ENCODE results near the gene GPATCH3.
A peak's percentile ranks its signal among the peaks of the same experiment; 100 is the strongest.

GPATCH3 gene

DNA sequence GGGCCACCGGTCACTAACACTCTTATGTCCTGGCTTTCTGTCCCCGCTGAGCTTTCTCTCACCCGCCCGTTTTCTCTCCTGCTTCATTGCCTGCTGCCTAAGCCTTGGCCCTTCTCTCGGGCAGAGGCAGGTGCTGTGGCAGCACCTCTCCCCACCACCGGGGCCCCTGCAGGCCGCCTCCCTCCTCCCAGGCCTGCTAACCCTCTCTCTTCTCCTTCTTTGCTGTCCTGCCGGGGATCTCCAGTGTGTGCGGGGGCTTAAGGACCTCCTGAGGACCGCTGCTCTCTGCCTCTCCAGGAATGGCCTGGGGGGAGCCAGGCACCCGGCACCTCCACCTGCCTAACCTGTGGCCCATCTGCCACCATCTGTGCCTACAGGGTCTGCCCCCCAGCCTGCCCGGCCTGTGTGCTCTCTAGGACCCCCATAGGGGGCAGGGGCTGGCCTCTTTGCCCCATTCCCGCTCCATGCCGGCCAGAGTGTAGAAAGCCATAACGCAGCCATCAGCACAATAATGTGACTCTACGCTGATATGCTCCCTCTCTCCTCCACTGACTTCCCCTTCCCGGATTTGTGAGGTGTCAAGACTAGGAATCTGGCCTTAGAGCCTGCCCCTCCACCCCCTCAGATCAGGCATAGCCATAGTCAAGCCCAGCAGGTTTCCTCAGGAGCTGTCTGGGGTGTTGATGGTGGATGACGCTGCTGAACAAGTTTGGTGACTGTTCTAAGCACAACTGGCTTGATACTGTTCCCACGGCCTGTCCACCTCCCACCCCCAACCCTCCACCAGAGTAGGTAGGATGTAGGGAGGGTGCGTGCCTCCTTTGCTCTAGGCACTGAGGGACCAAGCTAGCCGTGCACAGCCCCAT is 43.4 kb downstream of the GPATCH3 start:
- Histone ChIP-seq H3K4me3 (ENCODE audit: insufficient read depth, low read depth, low read length) (no peak overlapping the region), H3K27ac (ENCODE audit: insufficient read depth, low read depth, low read length, poor library complexity, severe bottlenecking) (no peak overlapping the region), H3K9me3 (ENCODE audit: control insufficient read depth, low read length) (no peaks in the 10 kb centered on the region), H3K27me3 (ENCODE audit: control insufficient read depth, insufficient read depth, low read length, poor library complexity, severe bottlenecking) (no peaks in the 10 kb centered on the region), H3K4me1 (ENCODE audit: control insufficient read depth, insufficient read depth, low read length) (no peaks in the 10 kb centered on the region), H3K36me3 (ENCODE audit: control insufficient read depth, insufficient read depth, low read length) (peaks cover 13% of the 10 kb centered on the region)
- 76 to 78% methylated on average over 19 to 21 of the region's 21 CpGs for WGBS, 2 experiments

DNA sequence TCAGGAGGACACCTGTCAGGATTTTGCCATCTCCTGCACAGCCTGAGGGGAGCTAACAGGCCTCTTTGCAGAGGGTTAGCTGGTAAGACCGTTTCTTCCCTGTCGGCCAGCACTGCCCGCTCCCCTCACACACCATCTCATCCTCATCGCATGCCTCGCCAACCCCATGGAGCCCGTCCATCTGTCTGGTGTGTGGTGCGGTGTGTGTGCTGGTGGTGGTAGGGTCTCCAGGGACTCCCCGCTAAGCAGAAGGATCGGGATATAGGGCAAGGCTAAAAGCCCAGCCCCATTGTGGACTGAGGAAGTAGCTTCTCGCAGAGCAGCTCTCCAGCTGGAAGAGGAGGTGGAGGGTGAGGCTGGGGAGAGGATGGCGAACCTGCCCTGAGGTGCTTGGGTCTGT is 44.1 kb downstream of the GPATCH3 start:
- Histone ChIP-seq H3K4me3 (ENCODE audit: insufficient read depth, low read depth, low read length) (no peak overlapping the region), H3K9me3 (ENCODE audit: control insufficient read depth, low read length) (no peaks in the 10 kb centered on the region), H3K27ac (ENCODE audit: insufficient read depth, low read depth, low read length, poor library complexity, severe bottlenecking) (peak overlapping the region; percentile 10), H3K4me1 (ENCODE audit: control insufficient read depth, insufficient read depth, low read length) (no peaks in the 10 kb centered on the region), H3K27me3 (ENCODE audit: control insufficient read depth, insufficient read depth, low read length, poor library complexity, severe bottlenecking) (no peaks in the 10 kb centered on the region), H3K36me3 (ENCODE audit: control insufficient read depth, insufficient read depth, low read length) (peaks cover 13% of the 10 kb centered on the region)
- WGBS, 2 experiments = 87 to 90% methylated on average over 11 of the region's 11 CpGs

DNA sequence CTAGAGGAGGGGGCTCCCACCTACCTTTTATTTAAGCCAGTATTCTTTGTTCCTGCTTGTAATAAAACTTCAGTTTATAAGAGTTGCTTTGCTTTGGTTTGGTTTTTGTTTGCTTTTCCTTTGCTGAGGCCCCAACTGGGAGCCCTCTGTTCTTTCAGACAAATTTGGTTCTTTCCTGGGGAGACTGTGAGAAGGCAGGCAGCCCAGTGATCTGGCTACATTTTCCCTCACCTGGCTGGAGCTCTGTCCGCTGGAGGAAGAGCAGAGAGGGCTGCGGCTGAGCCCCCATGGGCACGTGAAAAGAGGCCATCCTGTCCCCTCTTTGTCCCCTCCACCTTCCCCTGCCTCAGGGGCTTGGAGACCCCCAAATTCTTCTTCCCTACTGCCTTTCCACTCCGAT is 44.6 kb downstream of the GPATCH3 start:
- WGBS, 2 experiments = 92 to 94% methylated on average over 4 of the region's 4 CpGs
- no peaks in the 10 kb centered on the region for H3K27me3 ChIP-seq (ENCODE audit: control insufficient read depth, insufficient read depth, low read length, poor library complexity, severe bottlenecking)
- H3K36me3 ChIP-seq (ENCODE audit: control insufficient read depth, insufficient read depth, low read length) = peaks cover 15% of the 10 kb centered on the region
- H3K9me3 ChIP-seq (ENCODE audit: control insufficient read depth, low read length) = no peaks in the 10 kb centered on the region
- no peak overlapping the region for H3K27ac ChIP-seq (ENCODE audit: insufficient read depth, low read depth, low read length, poor library complexity, severe bottlenecking)
- H3K4me1 ChIP-seq (ENCODE audit: control insufficient read depth, insufficient read depth, low read length) = no peaks in the 10 kb centered on the region
- H3K4me3 ChIP-seq (ENCODE audit: insufficient read depth, low read depth, low read length) = no peak overlapping the region

DNA sequence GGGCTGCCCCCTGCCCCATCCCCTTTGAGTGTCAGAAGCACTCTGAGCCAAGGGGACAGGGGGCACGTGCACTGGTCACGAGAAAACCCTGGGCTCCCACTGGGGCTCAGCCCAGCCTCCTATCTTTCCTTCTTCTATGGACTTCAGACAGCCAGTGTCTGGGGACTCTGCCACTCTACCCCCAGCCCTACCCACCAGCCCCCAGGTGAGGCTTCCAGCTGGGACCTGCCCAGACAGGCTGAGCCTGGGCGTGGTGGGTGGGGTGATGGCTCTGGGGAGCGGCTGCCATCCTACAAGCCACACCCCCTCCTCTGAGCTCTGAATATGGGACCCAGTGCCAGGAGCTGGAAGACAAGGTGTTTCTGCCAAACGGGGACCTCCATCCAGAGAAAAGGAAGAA is 45.4 kb downstream of the GPATCH3 start:
- Histone ChIP-seq H3K4me3 (ENCODE audit: insufficient read depth, low read depth, low read length) (no peak overlapping the region), H3K27me3 (ENCODE audit: control insufficient read depth, insufficient read depth, low read length, poor library complexity, severe bottlenecking) (no peaks in the 10 kb centered on the region), H3K36me3 (ENCODE audit: control insufficient read depth, insufficient read depth, low read length) (peaks cover 19% of the 10 kb centered on the region), H3K4me1 (ENCODE audit: control insufficient read depth, insufficient read depth, low read length) (no peaks in the 10 kb centered on the region), H3K27ac (ENCODE audit: insufficient read depth, low read depth, low read length, poor library complexity, severe bottlenecking) (no peak overlapping the region), H3K9me3 (ENCODE audit: control insufficient read depth, low read length) (no peaks in the 10 kb centered on the region)
- 95 to 97% methylated on average over 5 of the region's 5 CpGs for WGBS, 2 experiments

DNA sequence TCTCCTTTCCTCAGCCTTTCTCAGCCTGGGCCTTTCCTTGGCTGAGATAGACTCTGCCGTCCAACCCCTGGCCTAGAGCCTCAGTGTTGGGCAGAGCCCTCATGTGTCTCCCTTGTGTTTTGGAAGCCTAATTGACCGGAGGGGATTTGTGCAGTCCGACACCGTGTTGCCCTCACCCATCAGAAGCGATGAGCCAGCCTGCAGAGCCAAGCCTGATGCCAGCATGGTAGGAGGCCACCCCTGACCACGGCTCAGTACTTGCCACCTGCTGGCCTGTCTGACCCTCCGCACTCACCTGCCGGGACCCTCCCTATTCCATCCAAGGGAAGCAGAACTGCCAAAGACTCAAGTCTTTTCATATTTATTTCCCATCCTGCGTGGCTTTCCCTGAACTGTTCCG is 46.7 kb downstream of the GPATCH3 start:
- no peak overlapping the region for H3K27ac ChIP-seq (ENCODE audit: insufficient read depth, low read depth, low read length, poor library complexity, severe bottlenecking)
- H3K27me3 ChIP-seq (ENCODE audit: control insufficient read depth, insufficient read depth, low read length, poor library complexity, severe bottlenecking) = no peaks in the 10 kb centered on the region
- 93 to 96% methylated on average over 10 of the region's 10 CpGs for WGBS, 2 experiments
- no peaks in the 10 kb centered on the region for H3K4me1 ChIP-seq (ENCODE audit: control insufficient read depth, insufficient read depth, low read length)
- no peak overlapping the region for H3K4me3 ChIP-seq (ENCODE audit: insufficient read depth, low read depth, low read length)
- H3K36me3 ChIP-seq (ENCODE audit: control insufficient read depth, insufficient read depth, low read length) = peaks cover 30% of the 10 kb centered on the region
- H3K9me3 ChIP-seq (ENCODE audit: control insufficient read depth, low read length) = no peaks in the 10 kb centered on the region

DNA sequence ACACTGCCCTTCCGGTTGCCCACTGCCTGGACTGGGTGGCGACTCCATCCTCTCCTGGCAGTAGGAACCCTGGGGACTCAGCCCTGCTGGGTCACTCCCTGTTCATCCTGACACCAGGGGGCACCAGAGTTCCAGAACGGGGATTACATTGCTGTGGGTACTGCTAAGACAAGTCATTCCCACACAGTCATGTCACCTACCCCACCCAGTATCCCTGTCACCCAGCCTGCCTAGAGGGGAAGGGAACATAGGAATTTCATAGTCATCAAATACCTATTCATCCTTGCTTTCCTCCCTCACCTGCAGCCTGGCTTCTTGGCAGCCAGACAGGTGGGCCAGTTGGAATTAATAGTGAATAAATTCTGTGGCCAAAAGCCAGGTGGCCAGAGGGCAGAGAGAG is 47.1 kb downstream of the GPATCH3 start:
- Histone ChIP-seq H3K27ac (ENCODE audit: insufficient read depth, low read depth, low read length, poor library complexity, severe bottlenecking) (no peak overlapping the region), H3K27me3 (ENCODE audit: control insufficient read depth, insufficient read depth, low read length, poor library complexity, severe bottlenecking) (no peaks in the 10 kb centered on the region), H3K4me3 (ENCODE audit: insufficient read depth, low read depth, low read length) (no peak overlapping the region), H3K36me3 (ENCODE audit: control insufficient read depth, insufficient read depth, low read length) (peaks cover 34% of the 10 kb centered on the region), H3K9me3 (ENCODE audit: control insufficient read depth, low read length) (no peaks in the 10 kb centered on the region), H3K4me1 (ENCODE audit: control insufficient read depth, insufficient read depth, low read length) (no peaks in the 10 kb centered on the region)
- 62 to 63% methylated on average over 3 of the region's 3 CpGs for WGBS, 2 experiments

DNA sequence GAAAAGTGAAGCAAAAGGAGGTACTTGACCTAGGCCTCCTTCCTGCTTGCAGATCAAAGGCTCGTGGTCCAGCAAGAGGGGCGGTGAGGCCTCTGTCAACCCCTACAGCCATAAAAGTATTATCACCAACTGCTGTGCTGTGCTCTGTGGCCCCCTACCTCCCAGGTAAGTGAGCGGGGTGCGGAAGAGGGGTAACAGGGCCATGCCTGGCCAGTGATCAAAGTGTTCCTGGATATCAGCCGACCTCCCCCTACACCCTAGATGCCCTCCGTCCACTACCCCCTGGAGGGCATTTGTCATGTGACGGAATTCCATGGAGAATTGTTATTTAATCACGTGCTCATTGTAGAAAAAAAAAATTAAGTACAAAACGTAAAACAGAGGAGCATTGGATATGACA is 47.6 kb downstream of the GPATCH3 start:
- Histone ChIP-seq H3K9me3 (ENCODE audit: control insufficient read depth, low read length) (no peaks in the 10 kb centered on the region), H3K4me1 (ENCODE audit: control insufficient read depth, insufficient read depth, low read length) (no peaks in the 10 kb centered on the region), H3K4me3 (ENCODE audit: insufficient read depth, low read depth, low read length) (no peak overlapping the region), H3K27me3 (ENCODE audit: control insufficient read depth, insufficient read depth, low read length, poor library complexity, severe bottlenecking) (no peaks in the 10 kb centered on the region), H3K27ac (ENCODE audit: insufficient read depth, low read depth, low read length, poor library complexity, severe bottlenecking) (no peak overlapping the region), H3K36me3 (ENCODE audit: control insufficient read depth, insufficient read depth, low read length) (peaks cover 34% of the 10 kb centered on the region)
- WGBS, 2 experiments = 79 to 85% methylated on average over 9 of the region's 9 CpGs

DNA sequence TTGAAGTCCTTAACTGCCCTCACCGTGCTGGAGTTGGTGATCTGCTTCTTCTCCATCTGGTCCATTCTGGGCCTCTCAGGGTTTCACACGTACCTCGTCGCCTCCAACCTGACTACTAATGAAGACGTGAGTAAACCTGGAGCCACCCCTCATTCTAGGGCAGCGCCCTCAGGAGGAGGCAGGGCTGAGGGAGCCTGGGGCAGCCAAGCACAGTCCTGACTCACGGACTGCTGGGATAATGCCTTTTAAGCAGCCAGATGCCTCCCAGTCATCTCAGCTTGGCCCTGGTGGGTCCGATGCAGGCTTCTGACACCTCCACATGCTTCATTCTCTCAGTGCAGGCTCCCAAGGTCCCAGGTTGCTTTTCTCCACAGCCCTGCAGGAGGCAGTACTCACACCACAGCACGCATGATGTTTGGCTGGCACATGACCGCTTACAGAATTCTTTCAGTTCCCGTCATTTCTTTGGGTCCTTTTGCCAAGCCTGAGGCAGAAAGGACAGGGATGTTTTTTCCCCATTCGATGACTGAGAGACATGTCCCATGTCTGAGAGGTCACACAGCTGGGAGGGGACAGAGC is 49.1 kb downstream of the GPATCH3 start:
- Histone ChIP-seq H3K4me3 (ENCODE audit: insufficient read depth, low read depth, low read length) (no peak overlapping the region), H3K4me1 (ENCODE audit: control insufficient read depth, insufficient read depth, low read length) (no peaks in the 10 kb centered on the region), H3K27ac (ENCODE audit: insufficient read depth, low read depth, low read length, poor library complexity, severe bottlenecking) (no peak overlapping the region), H3K27me3 (ENCODE audit: control insufficient read depth, insufficient read depth, low read length, poor library complexity, severe bottlenecking) (no peaks in the 10 kb centered on the region), H3K36me3 (ENCODE audit: control insufficient read depth, insufficient read depth, low read length) (peaks cover 34% of the 10 kb centered on the region), H3K9me3 (ENCODE audit: control insufficient read depth, low read length) (no peaks in the 10 kb centered on the region)
- 94% methylated on average over 12 of the region's 12 CpGs for WGBS, 2 experiments

DNA sequence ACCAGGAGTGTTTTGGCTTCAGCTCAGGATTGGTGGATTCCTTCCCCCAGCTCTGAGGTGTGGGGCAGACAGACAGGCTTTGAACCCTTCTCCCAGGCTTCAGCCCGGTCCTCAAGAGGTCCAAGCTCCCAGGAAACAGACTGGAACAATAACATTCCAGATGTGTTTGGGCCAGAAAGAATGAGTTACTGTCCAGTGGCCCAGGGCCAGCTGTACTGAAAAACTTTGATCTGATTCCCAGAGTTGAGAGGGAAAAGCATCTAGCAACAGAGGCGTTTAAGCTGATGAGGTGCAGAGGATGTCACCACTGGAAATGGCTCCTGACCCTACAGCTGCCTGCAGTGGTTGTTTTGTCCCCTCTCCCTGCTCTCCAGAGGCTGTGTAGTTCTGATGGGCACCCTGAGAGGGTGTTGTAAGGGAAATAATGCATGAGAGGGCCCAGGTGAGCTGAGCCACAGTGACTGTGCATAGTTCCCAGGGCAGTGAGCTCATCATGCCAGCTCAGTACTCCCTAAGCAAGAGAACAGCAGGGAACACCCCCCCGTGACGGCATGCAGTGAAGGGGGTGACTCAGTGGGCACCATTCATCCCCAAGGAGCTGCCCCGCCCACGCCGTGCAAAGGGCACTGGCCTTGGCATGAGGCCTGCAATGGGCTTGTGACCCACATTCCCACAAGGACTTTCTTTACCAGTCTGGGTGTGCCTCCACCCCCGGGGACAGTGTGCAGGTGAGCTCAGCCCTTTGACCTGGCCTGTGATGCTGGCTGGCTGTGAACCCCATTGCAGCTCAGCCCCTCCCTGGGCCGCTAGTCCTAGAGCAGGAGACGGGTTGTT is 51.1 kb downstream of the GPATCH3 start:
- Histone ChIP-seq H3K9me3 (ENCODE audit: control insufficient read depth, low read length) (no peaks in the 10 kb centered on the region), H3K4me1 (ENCODE audit: control insufficient read depth, insufficient read depth, low read length) (no peaks in the 10 kb centered on the region), H3K4me3 (ENCODE audit: insufficient read depth, low read depth, low read length) (no peak overlapping the region), H3K27ac (ENCODE audit: insufficient read depth, low read depth, low read length, poor library complexity, severe bottlenecking) (no peak overlapping the region), H3K27me3 (ENCODE audit: control insufficient read depth, insufficient read depth, low read length, poor library complexity, severe bottlenecking) (no peaks in the 10 kb centered on the region), H3K36me3 (ENCODE audit: control insufficient read depth, insufficient read depth, low read length) (peaks cover 33% of the 10 kb centered on the region)
- 93 to 97% methylated on average over 10 of the region's 10 CpGs for WGBS, 2 experiments

DNA sequence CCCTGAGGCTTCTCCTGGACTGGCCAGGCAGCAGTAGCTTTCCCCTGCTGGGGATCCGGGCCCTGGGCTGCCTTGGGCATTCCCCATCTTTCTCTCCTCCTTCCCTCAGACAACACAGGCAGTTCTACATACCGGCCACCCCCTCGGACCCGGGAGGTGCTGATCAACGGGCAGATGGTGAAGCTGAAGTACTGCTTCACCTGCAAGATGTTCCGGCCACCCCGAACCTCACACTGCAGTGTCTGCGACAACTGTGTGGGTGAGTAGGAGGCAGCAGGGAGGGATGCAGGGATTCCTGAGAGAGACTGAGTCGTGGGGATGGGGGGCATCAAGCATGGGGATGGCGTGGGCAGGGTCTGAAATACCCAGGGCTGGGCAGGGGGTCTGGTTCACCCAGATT is 51.8 kb downstream of the GPATCH3 start:
- Histone ChIP-seq H3K4me3 (ENCODE audit: insufficient read depth, low read depth, low read length) (no peak overlapping the region), H3K27ac (ENCODE audit: insufficient read depth, low read depth, low read length, poor library complexity, severe bottlenecking) (no peak overlapping the region), H3K36me3 (ENCODE audit: control insufficient read depth, insufficient read depth, low read length) (peaks cover 30% of the 10 kb centered on the region), H3K9me3 (ENCODE audit: control insufficient read depth, low read length) (no peaks in the 10 kb centered on the region), H3K4me1 (ENCODE audit: control insufficient read depth, insufficient read depth, low read length) (no peaks in the 10 kb centered on the region), H3K27me3 (ENCODE audit: control insufficient read depth, insufficient read depth, low read length, poor library complexity, severe bottlenecking) (no peaks in the 10 kb centered on the region)
- 96 to 97% methylated on average over 10 of the region's 10 CpGs for WGBS, 2 experiments
